HG03565 (cell line): ENCODE data around the gene DUSP14.

ENCODE experiments used
- ATAC-seq: cut with Tn5 transposase; IDR thresholded peaks from one replicate; pipeline ENCODE4 v1.9.1; 2021; ENCODE audit warnings: mild to moderate bottlenecking, moderate library complexity; ENCODE audit not compliant: unreplicated experiment

The DUSP14 gene

DNA sequence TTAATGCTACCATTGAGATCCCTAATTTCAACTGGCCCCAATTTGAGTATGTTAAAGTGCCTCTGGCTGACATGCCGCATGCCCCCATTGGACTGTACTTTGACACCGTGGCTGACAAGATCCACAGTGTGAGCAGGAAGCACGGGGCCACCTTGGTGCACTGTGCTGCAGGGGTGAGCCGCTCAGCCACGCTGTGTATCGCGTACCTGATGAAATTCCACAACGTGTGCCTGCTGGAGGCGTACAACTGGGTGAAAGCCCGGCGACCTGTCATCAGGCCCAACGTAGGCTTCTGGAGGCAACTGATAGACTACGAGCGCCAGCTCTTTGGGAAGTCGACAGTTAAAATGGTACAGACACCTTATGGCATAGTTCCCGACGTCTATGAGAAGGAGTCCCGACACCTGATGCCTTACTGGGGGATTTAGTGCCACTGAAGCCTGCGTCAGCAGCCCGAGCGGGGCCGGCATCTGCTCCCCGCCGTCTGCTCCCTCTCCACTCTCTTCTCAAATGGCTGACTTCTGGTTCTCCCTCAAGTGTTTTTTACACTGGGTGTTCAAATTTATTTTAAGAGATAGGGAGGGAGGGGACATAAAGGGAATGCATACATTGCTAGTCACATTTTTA is 22.9 kb downstream of the DUSP14 start:
- ATAC-seq = no peak

DNA sequence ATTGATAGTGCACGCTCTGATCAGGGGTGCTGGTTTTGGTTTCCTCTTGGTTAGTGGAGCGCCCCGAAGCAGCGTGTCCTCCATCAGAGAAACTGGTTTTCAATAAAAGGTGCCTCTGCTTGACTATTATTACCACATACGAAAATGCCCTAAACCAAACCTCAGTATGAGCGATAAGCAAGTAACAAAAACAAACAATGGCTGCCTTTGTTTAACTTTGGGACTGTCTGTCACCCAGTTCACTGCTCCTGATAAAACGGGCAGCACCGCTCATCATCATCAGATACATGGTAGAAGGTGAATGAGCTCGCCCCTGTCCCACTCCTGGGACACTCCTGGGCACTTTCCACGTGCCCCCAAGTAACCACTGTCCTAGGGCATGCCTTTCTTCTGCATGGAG is 24.0 kb downstream of the DUSP14 start:
- ATAC-seq = no peak

- ATAC-seq = no peak
Measured at GRCh38 chr17:37516127-37516571, 26.5 kb downstream of the DUSP14 start.

DNA sequence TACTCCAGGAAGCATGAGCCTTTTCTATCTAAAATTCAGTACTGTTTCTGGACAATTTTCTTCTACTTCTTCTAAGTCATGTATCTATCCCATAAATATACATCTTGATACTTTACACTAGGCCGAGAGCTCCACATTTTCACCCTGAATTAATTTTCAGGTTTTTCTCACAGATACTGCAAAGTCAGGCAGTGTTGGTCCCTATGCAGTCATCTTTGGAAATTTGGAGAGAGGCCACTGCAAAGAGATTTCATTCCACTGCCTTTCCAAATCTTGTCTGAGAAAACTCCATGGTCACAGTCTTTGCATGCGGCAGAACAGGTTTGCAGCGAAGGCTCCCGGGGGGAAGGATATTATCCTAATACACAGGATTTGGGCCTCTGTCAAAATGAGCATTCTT is 28.2 kb downstream of the DUSP14 start:
- ATAC-seq = no peak

DNA sequence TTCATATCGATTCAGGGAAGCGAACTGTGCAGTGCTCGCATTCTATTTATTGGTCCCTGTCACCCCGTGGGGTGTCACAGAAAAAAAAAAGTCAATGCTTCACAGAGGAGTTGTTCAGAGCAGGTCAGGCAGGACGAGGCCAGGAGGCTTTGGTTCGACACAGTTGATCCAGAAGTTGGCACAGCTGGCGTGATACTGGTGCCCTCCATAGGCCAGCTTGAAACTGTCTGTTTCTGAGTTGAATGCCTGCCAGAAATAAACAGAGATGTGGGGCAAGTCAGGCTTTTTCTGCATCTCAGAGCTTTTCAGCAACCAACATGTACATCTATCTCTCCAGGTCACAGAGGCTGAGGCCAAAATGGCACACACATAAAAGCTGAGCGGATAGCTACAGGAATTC is 29.1 kb downstream of the DUSP14 start:
- no peak for ATAC-seq

- ATAC-seq = no peak
Measured at GRCh38 chr17:37519251-37519985, 29.7 kb downstream of the DUSP14 start.

- ATAC-seq = no peak
Measured at GRCh38 chr17:37520174-37520573, 30.5 kb downstream of the DUSP14 start.

- no peak for ATAC-seq
Measured at GRCh38 chr17:37521821-37522220, 32.1 kb downstream of the DUSP14 start.

DNA sequence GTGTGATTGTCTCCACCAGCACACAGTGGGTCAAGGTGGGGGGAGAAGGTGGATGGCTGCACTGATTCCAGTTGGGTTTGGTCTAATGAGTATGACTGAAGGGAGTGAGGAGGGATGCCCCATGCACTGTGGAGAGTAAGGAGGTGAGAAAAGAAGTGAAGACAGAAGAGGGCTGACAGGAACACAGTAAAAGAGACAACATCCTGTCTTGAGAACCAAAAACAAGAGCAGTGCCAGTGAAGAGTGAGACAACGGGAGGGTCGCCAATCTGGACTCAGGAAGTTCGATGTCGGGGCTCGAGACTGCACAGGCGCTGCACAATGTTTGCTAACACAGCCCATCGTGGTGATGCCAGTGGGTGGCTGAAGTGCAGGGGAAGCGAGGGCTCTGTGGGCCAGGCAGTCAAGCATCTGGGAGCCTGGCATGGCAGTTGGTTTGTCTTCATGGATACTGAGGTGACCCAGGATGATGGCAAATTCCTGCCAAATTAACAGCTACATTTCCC is 34.1 kb downstream of the DUSP14 start:
- ATAC-seq = no peak

GRCh38 chr17:37527249-37527851 is 37.7 kb downstream of the DUSP14 start:
- ATAC-seq = no peak

DNA sequence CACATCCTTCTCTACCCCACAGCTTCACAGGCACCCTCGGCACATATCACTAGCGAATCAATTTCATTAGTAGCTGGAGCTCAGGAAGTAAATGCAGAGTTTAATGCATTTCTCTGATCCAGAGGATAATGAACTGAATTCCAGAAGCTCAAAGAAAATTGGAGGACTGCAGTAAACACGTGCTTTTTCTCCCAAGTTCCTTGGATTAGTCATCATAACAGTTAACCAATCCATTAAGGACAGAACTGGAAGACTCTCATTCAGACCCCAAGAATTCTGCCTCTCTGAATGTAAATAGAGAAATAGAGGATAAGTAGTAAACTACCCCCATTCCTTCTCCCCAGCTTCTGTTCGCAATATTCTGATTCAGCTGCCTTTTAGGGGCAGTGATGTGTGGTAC is 40.7 kb downstream of the DUSP14 start:
- ATAC-seq = no peak

DNA sequence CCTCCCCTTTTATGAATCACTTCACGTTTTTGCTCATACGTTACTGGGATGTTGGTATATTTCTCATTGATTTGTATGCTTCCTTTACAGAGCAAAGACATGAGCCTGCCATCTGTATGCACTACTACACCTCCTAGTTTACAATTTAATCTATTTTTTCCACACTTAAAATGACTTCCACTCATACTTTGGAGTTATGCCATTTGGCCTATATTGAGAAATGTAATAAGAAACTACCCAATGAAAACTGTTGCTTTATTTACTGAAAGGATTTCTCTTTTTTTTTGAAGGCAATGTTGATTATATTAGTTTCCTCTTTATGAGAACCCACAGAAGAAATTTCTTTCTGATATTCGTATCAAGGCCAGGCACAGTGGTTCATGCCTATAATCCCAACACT is 43.1 kb downstream of the DUSP14 start:
- no peak for ATAC-seq

GRCh38 chr17:37535906-37536305 is 46.2 kb downstream of the DUSP14 start:
- ATAC-seq = no peak

- ATAC-seq = no peak
Measured at GRCh38 chr17:37538981-37539659, 49.4 kb downstream of the DUSP14 start.

GRCh38 chr17:37541880-37542660 is 52.4 kb downstream of the DUSP14 start:
- no peak for ATAC-seq

DNA sequence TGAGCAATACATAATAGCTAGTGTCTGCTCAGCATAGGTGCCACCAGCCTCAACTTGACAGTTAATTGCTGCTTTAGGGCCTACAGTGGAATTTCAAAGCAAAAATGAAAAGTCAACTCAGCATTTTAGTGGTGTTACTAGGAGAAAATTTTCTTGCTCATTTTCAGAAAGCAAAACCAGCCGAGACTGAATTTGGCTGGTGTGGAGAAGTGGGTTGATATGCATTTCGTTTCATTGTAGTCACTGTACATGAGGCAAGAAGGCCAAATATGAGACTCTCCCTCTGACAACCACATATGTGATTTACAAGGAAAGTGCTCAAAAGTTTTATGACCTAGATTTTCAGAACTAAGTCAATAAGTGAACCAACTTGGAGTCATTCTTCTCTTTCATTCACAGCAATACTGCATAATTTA is 54.0 kb downstream of the DUSP14 start:
- no peak for ATAC-seq

DNA sequence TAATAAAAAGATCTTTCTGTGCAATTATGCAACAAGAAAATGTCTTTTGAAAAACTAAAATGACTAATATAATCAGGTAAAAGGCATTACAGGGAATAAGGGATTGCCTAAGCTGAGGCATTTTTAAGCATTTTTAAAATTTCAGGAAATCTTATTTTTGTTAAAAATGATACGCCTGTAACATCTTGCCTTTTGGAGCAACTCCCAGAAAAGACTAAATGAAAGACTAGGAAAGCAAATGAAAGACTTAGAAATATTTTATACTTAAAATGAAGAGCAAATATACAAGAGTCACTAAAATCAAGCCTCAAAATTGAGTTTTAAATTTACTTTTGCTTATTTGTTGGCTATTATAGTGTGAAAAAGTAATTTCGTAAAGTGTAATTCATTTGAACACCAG is 55.8 kb downstream of the DUSP14 start:
- ATAC-seq = no peak

GRCh38 chr17:37546302-37546701 is 56.6 kb downstream of the DUSP14 start:
- ATAC-seq = no peak

GRCh38 chr17:37547986-37548385 is 58.3 kb downstream of the DUSP14 start:
- no peak for ATAC-seq

DNA sequence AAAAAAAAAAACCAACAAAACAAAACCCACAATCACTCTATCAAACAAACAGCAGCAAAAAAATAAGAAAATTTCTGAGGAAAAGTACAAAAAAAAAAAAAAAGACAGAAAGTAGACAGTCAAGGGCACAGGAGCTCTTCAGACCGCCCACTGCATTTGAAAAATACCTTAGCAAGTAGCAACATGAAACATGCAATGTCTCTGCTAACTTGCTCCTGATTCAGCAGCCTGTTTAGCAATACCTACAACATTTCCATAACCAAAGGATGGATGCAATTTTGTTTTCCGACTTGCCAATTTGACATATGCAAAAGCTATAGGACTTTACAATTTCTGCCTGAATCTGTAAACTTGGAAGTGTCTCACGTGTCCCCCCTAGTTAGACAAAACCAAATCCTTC is 62.1 kb downstream of the DUSP14 start:
- ATAC-seq = no peak
